GM04503 (cell line): ENCODE data around the gene MRAS.
"Not testable (repeated sequence)": the region's sequence is repeated elsewhere in the genome, so short reads cannot be mapped to it uniquely, and the experiment has no call there.

Experiments
- DNase-seq: peaks from one replicate; pipeline ENCODE4 v3.0.0-alpha.2; 2012; ENCODE audit warnings: low read depth

Gene MRAS

DNA sequence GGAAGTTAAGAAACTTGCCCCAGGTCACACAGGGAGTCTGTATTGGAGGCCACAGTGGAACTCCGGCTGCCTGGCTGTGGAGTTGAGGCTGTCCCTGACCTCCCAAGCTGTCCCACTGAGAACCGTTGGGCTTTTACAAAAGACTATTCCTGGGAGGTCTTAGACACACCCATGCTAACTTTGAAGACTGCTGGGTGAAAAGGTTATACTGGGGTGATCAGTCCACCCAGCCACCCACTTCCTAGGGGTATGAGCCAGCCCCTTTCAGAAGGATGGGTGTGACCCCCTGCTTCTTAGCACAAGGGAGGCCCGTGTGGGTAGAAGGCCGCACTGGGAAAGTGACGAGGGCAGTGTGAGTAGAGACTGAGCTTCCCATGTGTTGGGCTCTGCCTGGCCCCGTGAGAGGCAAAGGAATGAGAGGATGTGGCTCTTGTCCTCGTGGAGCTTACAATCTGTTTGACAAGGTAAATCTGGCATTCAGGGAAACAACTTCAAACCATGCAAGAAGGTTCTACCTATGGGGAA lies 19.0 kb downstream of the MRAS start:
- no peak for DNase-seq

DNA sequence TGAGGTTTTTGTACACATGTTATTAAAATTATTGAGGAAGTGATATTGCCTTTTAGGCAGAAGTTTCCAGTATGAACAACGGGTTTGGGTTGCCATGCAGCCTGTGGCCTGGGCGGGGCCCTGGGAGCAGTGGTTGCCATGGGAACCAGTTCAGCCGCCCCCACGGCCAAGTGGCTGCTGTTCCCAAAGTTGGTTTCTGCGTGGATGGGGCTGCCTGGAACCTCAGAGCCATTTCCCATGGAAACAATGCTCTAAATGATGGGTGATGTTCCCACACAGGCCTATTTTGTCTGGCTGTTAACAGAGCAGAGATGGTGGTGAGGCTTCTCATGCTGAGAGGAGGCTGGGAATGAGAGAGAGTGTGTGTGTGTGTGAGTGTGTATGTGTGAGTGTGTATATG lies 19.5 kb downstream of the MRAS start:
- DNase-seq: no peak

DNA sequence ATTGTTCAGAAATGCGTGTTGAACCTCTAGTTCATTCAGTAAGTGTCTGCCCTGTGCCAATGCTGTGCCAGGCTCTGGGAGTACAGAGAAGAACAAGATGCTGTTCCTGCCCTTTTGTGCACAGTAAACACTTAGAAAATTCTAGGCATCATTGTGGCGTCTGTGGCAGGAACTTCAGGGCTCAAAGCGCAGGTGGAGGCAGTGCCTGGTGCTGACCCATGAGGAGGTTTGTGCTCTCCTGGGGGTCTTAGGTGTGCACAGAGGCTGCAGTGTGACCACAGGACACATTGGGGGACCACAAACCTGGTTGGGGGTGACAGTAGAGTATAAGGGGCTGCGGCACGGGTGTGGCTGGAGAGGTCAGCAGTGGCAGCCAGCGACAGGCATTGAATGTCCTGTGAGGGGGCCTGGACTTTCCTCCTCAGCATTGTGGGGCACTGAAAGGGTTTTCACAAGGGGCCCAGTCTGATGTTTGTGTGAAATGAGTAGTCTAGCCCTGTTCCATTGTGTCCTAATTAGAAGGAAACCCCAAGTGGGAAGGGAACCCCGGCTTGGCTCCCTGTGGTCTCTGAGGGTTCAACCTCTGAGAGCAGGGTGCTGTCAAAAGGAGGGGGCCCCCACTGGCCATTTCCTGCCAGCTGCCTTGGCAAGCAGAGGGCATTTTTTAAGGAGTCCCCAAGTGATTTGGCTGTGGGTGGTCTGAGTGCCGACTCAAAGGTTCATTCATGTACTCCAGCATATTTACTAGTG lies 20.9 kb downstream of the MRAS start:
- DNase-seq: no peak

DNA sequence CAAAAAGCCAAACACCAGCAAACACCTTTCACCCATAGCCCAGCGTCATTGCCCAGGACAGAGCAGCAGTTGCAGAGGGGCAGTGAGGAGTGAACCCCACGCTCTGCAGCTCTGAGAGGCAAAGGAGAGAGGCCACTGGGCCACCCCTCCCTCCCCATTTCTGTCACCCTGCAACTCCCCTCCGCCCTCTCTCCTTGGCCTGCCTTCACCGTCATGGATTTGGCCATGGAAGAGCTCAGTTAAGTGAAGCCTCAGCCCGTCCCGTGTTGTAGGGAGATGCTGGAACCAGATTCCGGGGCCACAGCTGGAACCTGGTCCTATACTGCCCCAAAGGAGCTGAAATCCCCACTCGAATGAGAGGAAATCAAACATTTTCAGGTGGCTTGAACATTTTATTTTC lies 21.9 kb downstream of the MRAS start:
- DNase-seq: no peak

DNA sequence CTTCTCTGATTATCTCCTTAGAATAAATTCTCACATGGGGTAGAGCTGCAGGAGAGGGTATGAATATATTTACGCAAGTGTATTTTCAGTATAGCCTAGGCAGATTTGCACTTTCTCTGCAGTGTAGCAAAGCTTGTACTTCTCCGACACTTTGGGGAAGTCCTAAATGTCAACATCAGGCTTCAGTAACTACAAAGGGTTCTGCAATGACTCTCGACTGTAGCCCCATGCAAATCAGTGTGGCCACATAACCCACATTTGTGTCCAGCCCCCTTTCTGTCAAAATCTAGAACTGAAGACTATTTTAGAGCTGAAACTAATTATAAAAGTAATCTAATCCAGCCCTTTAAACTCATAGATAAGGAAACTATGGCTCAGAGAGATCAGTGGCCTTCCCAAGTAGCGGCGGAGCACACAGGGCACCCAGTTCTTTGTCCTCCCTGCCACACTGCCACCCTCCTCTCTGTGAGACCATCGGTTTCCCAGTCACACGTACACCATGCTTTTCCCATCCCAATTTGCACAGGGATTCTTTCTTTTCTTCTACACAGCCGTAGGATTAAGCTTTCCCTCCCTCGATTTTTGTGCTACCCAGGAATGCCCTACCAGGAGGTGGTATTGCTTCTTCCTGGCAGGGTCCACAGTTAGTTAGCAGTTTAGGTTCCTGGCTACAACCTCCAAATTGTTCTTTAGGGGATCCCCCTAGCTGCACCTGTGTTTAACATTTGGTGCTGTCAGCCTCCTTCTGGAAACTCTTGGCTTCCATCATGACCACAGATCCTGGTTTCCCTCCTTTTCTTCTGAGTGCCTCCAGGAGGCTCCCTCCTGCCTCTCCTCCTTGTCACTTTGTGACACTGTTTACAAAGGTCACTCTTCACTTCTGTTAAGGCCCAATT lies 22.9 kb downstream of the MRAS start:
- DNase-seq: no peak

DNA sequence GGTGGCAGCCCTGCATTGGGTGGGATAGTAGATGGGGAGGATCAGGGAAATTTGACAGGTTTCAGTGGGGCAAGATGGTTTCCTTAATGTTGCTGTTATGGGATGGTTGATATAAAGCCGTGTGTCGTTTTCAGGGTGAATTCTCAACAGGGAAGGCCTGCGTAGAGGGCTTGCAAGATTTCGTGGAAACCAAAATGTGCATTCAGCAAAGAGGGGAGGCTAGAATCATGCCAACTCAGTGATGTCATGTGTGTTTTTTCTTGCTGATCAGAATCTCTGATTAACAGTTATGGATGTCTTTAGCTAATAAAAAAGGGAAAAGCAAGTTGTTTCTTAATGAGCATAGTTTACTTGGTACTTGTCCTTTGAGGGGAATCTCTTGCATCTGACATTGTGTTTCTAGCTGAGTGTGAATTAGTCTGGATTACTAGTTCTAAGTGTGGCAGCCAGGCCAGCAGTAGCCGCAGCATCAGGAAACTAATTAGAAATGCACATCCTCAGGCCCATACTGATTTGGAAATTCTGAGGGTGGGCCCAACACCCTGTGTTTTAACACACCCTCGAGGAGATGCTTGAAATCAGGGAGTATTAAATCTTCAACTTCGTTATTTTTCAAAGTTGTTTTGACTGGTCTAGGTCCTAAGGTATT lies 24.8 kb downstream of the MRAS start:
- DNase-seq: no peak

DNA sequence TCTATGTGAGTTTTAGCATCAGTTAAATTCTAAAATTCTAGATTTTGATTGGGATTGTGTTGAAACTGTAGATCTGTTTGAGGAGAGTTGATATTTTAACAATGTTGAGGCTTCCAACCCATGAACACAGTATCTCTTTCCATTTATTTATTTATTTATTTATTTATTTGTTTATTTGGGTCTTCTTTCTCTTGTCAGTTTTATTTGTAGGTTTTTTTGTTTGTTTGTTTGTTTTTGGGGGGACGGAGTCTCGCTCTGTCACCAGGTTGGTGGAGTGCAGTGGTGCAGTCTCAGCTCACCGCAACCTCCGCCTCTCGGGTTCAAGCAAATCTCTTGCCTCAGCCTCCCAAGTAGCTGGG lies 25.3 kb downstream of the MRAS start:
- DNase-seq: no peak

DNA sequence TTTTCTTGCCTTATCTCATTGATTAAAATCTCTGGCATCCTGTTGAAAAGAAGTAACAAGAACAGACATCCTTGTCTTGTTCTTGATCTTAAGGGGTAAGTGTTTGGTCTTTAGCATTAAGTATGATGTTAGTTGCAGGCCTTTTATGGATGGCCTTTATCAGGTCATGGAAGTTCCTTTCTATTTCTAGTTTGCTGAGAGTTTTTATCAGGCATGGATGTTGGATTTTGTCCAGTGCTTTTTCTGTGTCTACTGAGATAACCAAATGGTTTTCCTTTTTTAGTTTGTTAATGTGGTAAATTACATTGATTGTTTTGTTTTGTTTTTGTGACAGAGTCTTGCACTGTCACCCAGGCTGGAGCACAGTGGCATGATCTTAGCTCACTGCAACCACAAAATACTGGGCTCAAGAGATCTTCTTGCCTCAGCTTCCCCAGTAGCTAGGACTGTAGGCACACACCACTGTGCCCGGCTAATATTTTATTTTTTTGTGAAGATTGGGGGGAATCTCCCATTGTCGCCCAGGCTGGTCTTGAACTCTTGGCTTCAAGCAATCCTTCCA lies 26.3 kb downstream of the MRAS start:
- no peak for DNase-seq

DNA sequence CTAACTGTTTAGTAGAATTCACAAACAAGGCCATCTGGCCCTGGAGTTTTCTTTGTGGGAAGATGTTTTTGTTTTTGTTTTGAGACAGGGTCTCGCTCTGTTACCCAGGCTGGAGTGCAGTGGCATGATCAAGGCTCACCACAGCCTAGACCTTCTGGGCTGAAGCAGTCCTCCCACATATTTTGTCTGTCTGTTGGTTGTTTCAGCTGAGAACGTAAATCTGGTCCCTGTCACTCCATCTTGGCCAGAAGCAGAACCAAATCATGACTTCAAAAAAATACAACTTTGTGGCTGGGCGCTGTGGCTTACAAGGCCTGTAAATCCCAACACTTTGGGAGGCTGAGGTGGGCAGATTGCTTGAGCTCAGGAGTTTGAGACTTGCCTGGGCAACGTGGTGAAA lies 27.1 kb downstream of the MRAS start:
- no peak for DNase-seq

DNA sequence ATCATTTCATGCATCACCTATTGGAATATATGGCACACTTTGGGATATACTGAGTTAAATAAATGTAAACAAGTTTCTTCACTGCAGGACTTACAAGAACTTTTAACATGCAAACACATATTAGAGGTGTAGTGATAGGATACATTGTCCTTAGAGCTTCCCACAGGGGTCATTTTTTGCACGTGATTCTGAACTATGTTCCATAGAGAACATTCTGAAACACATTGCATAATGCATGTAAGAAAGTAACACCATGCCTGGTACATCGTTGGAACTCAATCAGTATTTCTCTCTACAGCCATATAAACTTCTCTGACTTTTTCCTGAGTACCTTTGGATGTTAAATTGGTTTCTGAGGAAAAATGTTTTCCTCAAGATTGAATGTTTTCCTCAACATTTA lies 28.3 kb downstream of the MRAS start:
- no peak for DNase-seq

DNA sequence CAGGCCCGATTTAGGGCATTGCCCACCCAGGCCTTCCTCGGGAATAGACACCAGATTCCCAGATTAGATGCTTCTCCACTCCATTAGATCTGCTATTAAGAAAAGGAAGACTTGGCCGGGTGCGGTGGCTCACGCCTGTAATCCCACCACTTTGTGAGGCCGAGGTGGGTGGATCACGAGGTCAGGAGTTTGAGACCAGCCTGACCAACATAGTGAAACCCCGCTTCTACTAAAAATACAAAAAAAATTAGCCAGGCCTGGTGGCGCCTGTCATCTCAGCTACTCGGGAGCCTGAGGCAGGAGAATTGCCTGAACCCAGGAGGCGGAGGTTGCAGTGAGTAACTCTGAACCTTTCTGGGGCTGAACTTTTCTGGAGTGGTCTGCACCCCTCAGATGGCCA lies 28.8 kb downstream of the MRAS start:
- not testable (repeated sequence) for DNase-seq

DNA sequence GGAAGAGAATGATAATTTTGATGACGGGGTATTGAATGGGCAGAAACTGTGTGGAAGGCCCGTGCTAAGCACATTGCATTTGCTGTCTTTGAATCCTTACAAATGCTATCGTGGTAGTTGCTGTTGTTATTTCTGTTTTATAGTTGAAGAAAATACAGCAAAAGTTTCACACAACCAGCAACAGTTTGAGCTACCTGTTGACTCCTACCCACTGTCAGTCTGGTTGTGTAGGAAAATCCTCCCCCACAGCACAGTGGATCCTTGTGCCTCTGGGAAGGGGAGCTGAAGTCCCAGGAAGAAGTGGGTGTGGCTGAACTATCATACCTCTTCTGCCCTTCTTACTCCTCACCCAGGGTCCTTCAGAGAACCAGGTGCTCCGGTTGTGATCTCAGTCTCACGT lies 29.4 kb downstream of the MRAS start:
- no peak for DNase-seq

DNA sequence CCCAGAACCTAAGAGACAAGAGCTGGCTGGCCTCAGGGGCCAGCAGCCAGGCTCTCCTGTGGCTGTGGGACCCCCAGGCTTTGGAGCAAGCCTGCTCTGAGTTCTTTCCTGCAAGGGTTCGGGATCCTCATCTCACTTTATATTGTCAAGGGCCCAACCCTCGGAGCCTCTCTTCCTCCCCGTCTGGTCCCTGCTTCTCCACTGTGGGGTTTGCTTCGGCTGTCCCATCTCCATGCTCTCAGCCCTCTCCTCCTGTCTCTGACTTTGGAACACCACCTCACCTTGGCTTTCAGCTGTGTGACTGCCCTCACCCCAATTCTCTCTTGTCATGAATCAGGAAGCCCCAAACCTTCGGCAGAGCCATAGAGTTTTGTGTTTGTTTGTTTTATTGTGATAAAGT lies 30.0 kb downstream of the MRAS start:
- no peak for DNase-seq

DNA sequence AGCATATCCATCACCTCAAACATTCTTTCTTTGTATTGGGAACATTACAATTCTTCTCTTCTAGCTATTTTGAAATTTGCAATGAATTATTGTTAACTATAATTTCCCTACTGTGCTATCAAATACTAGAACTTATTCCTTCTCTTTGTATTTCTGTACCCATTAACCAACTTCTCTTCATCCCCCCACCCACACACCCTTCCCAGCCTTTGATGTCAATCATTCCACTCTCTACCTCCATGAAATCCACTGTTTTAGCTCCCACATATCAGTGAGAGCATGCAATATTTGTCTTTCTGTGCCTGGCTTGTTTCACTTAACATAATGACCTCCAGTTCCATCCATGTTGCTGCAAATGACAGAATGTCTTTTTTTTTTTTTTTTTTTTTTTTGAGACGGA lies 30.6 kb downstream of the MRAS start:
- DNase-seq: no peak

DNA sequence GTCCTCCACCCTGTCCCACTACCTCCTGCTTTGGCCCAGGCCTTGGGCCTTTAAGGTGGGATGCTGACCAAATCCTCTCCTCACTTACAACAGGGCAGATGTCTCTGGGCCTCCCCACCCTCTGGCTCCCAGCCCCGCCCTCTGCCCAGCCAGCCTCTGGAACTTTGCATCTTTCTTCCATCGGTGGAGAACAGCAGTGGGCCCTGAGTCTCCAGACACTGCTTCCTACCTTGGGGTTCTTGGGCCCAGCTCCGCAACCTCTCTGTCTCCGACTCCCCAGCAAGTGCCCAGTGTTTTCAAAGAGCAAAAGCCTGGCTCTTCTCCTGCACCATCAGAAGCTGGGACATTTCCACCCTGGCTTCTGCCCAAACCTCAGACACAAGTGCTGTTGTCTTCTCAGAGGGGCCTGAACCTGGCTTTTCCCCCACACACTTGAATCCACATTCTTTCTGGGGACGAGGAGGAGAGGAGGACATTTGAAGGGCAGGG lies 33.1 kb downstream of the MRAS start:
- no peak for DNase-seq

DNA sequence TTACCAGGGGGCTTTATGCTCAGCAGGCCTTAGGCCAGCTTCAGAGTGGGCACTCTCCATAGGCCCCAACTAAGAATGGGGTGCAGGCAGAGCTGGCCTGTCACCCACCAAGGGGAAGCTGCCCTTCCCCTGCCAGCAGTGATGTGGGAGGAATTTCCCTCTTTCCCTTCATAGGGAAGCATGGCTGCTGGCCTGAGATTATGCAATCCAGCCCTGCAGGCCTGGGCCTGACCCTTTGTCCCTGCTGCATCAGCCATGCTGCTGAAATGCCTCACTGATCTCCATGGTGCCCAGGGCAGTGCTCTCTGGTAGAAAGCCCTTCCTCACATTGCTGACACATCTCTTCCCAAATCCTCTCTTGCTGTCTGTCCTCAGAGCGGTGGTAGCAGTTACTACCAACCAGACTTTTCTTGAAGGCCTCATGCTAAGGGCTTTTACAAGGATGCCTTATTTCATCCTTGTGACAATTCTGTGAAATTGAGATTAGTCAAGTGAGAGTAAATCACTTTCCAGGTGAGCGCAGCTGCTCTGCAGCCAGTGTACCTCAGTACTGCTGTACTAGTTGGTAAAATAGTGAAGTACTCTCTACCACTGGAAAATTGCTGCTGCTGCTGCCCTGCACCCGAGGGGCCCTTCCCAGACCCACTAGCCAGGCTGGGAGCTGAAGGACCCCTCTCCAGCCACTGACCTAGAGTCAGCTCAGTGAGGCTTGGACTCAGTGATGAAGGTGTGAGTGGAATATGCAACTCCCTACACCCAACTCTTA lies 33.8 kb downstream of the MRAS start:
- no peak for DNase-seq

DNA sequence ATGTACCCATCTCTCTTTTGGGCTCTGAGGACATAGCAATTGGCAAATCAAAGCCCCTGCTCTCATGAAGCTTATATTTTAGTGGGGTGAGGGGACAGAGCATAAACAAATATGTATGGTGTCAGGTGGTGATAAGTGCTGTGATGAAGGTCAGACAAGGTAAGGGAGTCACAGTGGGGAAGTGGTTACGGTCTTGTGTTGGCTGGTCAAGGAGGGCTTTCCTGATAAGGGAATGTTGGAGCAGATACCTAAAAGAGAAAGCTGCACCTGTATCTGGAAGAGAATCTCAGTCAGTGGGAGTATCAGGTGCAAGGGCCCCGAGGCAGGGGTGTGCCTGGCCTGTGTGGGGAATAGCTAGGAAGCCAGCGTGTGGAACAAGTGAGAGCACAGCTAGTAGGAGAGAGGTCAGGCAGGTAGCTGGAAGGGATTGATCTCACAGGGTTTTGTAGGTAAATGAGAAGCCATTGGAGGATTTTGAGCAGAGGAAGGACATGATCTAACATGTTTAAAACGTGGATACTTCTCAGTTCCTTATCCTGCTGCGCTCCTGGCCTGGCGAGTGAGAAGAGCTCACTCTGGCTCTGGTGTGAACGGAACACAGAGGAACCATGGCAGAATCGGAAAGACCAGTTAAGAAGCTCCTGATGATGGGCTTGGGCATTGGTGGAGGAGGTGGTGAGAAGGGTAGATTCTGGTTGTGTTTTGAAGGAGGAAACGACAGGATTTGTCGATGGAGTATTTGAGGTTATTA lies 35.5 kb downstream of the MRAS start:
- no peak for DNase-seq

DNA sequence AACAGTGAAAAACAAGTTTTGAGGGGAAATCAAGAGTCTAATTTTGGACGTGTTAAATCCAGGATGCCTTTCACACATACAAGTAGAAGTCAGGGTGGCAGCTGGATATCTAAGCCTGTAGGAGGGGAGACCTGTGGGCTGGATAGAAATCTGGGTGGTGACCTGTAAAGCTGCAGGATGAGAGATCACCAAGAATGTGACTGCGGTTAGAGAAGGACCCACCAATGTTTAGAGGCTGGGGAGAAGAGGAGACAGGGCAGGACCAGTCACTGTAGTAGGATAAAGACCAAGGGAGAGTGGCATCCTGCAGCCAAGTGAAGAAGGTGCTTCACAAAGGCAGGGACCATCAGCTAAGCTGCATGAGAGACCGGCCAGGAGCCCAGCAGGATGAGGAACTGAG lies 36.2 kb downstream of the MRAS start:
- no peak for DNase-seq

DNA sequence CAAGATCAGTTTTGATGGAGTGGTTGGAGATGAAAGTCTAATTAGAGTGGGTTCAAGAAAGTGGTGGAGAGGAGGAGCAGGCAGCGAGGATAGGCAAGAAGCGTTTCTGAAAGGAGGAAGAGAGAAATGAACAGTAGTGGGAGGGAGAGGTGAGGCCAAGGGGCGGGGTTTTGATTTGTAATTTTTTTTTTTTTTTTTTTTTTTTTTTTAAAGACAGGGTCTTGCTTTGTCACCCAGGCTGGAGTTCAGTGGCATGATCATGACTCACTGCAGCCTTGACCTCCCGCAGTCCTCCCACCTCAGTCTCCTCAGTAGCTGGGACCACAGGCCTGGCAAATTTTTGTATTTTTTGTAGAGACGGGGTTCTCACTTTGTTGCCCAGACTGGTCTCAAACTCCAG lies 36.6 kb downstream of the MRAS start:
- no peak for DNase-seq

DNA sequence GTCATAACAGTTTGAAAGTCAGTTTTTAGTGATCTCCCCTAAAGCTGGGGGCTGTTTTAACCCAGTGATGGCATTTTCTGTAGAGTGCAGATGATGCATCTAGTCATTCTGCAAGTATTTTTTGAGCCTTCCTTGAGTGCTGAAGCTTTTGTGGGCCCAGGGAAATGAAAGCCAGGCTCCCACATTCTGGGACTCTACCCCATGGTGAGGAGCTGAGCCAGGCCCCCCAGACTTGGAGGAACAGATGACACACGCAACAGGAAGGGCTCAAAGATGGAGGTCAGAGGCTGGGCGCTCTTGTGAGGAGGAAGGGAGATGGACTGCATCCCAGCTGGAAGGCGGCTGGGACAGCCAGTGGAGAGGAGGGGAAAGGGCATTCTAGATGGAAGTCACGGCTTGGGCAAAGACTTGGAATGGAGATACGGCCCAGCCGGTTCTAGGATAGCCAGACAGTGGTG lies 40.8 kb downstream of the MRAS start:
- DNase-seq: no peak
